WTC11 (cell line): ENCODE data around the gene CCDC182. TPM values are rescaled to one million over a fixed set of nuclear protein-coding genes. Genes with fewer than 3 reads are reported as not detected.

Experiments
- ATAC-seq: fragments of 200-7000 bp; cut with Tn5 transposase; 2 replicates; pipeline ENCODE4 v1.10.0; 2021; ENCODE audit warnings: mild to moderate bottlenecking, moderate library complexity
- CTCF ChIA-PET: fragments of 300-600 bp; sonication (Branson Sonifier 250); formaldehyde crosslinking; loops from one replicate; lab custom pipeline; 2021; ENCODE audit warnings: antibody characterized with exemption; lab: Charles Lee
- POLR2A ChIA-PET: fragments of 350-600 bp; sonication (Branson Sonifier 250); formaldehyde crosslinking; loops from one replicate; lab custom pipeline; 2021; ENCODE audit warnings: antibody characterized with exemption; lab: Charles Lee
- DNase-seq: peaks from one replicate; pipeline ENCODE4 v3.0.0; 2021; ENCODE audit warnings: low spot score
- H3K27ac Mint-ChIP-seq: 2 replicates; pipeline ENCODE4 v1.8.0; 2021; ENCODE audit warnings: mixed read lengths
- H3K27me3 Mint-ChIP-seq: 2 replicates; pipeline ENCODE4 v1.8.0; 2021; ENCODE audit warnings: low read depth, mild to moderate bottlenecking, moderate library complexity, mixed read lengths
- H3K36me3 Mint-ChIP-seq: 2 replicates; pipeline ENCODE4 v1.8.0; 2021; ENCODE audit warnings: mixed read lengths
- H3K4me1 Mint-ChIP-seq: 2 replicates; pipeline ENCODE4 v1.8.0; 2022; ENCODE audit warnings: mixed read lengths
- H3K4me3 Mint-ChIP-seq: 2 replicates; pipeline ENCODE4 v1.8.0; 2021; ENCODE audit warnings: mild to moderate bottlenecking, moderate library complexity, mixed read lengths
- H3K9me3 Mint-ChIP-seq: 2 replicates; pipeline ENCODE4 v1.8.0; 2021; ENCODE audit warnings: mixed read lengths
- CREB1 ChIP-seq: sonication (generic); formaldehyde crosslinking; IDR thresholded peaks from 2 replicates; pipeline ENCODE4 v1.8.0; 2023; ENCODE audit warnings: mild to moderate bottlenecking, missing genetic modification reagents
- ELF4 ChIP-seq: sonication (generic); formaldehyde crosslinking; IDR thresholded peaks from 2 replicates; pipeline ENCODE4 v1.8.1; 2022; ENCODE audit warnings: low read depth, mild to moderate bottlenecking, moderate library complexity, missing genetic modification reagents
- GABPB1 ChIP-seq: sonication (generic); formaldehyde crosslinking; IDR thresholded peaks from 2 replicates; pipeline ENCODE4 v1.8.1; 2023; ENCODE audit warnings: mild to moderate bottlenecking, missing genetic modification reagents
- GRHL2 ChIP-seq: fragments of 250-450 bp; sonication (Bioruptor Pico); IDR thresholded peaks from 2 replicates; pipeline ENCODE4 v1.8.0; 2022; ENCODE audit warnings: mild to moderate bottlenecking, moderate library complexity; ENCODE audit not compliant: insufficient replicate concordance, severe bottlenecking
- HMGA2 ChIP-seq: fragments of 250-450 bp; sonication (Bioruptor Pico); IDR thresholded peaks from 2 replicates; pipeline ENCODE4 v1.4.0; 2021; ENCODE audit warnings: mild to moderate bottlenecking, moderate library complexity
- IRF2 ChIP-seq: sonication (generic); formaldehyde crosslinking; IDR thresholded peaks from 2 replicates; pipeline ENCODE4 v1.8.0; 2022; ENCODE audit warnings: low read depth, missing genetic modification reagents, borderline replicate concordance
- JAZF1 ChIP-seq: fragments of 250-450 bp; sonication (Bioruptor Pico); IDR thresholded peaks from 2 replicates; pipeline ENCODE4 v1.9.0; 2021; ENCODE audit warnings: moderate library complexity, mild to moderate bottlenecking, inconsistent platforms
- NFATC4 ChIP-seq: fragments of 250-450 bp; sonication (Bioruptor Pico); IDR thresholded peaks from 2 replicates; pipeline ENCODE4 v1.9.0; 2021; ENCODE audit warnings: mild to moderate bottlenecking
- NR1H2 ChIP-seq: sonication (generic); formaldehyde crosslinking; IDR thresholded peaks from 2 replicates; pipeline ENCODE4 v1.9.0; 2021; ENCODE audit warnings: mild to moderate bottlenecking, moderate library complexity, missing genetic modification reagents
- ZNF121 ChIP-seq: sonication (generic); formaldehyde crosslinking; IDR thresholded peaks from 2 replicates; pipeline ENCODE4 v1.8.0; 2023; ENCODE audit warnings: missing genetic modification reagents
- ZNF219 ChIP-seq: sonication (generic); formaldehyde crosslinking; IDR thresholded peaks from 2 replicates; pipeline ENCODE4 v1.8.0; 2023; ENCODE audit warnings: missing genetic modification reagents, mild to moderate bottlenecking, borderline replicate concordance
- ZNF423 ChIP-seq: fragments of 250-450 bp; sonication (Bioruptor Pico); IDR thresholded peaks from 2 replicates; pipeline ENCODE4 v2.1.2; 2022; ENCODE audit warnings: mild to moderate bottlenecking, moderate library complexity
- total RNA-seq: library from RNA; stranded (reverse); gene quantifications from 3 replicates; pipeline ENCODE4 v1.2.3, GENCODE V29; 2021
- TF ChIP-seq, protein P1 (sequence below): fragments of 250-450 bp; sonication (Bioruptor Pico); IDR thresholded peaks from 2 replicates; pipeline ENCODE4 v1.9.0; 2021; ENCODE audit warnings: mild to moderate bottlenecking, borderline replicate concordance
- TF ChIP-seq, protein P2 (sequence below): sonication (generic); formaldehyde crosslinking; IDR thresholded peaks from 2 replicates; pipeline ENCODE4 v1.8.1; 2022; ENCODE audit warnings: mild to moderate bottlenecking, moderate library complexity, missing genetic modification reagents
- TF ChIP-seq, protein P3 (sequence below): sonication (generic); formaldehyde crosslinking; IDR thresholded peaks from 2 replicates; pipeline ENCODE4 v1.8.1; 2022; ENCODE audit warnings: mild to moderate bottlenecking, missing genetic modification reagents, moderate library complexity, borderline replicate concordance
- TF ChIP-seq, protein P4 (sequence below): sonication (generic); formaldehyde crosslinking; IDR thresholded peaks from 2 replicates; pipeline ENCODE4 v1.8.0; 2023; ENCODE audit warnings: missing genetic modification reagents, mild to moderate bottlenecking, borderline replicate concordance

Gene CCDC182
- total RNA-seq, 1 experiment from 2014 or later = not detected

DNA sequence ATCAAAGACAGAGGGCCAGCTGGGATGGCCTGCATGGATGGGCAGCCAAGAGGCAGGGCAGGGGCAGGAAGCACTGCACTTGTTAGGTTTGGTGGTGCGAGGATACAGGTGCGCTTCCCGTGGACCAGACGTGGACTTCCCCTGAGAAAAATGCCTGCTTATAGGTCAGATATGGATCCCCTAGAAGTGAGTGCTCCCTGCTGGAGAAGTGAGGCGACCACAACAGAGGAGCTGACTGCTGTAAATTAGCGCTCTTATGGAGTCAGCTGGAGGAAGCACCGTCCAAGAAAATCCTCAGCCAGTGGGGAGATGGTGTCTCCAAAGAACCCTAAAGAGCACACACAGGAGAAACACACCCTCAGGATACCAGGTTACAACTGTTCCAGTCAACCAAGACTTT is 27.7 kb upstream of the CCDC182 start (continued):
- TF ChIP-seq IRF2 (CRISPR knock-in tag) = no peak

DNA sequence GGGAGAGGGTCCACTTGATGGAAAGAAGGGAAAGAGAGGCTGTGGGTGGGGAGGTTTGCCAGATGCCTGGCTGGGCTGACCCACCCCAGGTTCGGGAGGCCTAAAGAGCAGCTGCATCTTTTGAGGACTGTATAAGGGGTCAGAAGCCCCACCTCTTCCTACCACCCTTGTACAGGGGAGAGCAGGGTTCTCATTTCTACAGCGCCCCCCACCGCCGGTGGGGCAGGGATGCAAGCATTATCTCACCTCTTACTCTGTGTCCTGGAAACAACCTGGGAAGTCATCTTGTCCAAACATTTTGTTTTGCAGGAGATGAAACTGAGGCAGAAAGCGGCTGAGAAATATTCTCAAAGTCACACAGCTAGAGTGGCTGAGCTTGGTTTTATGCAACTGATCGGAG is 22.5 kb upstream of the CCDC182 start:
- Mint-ChIP-seq H3K27me3 (peaks cover 20% of the 10 kb centered on the region), H3K4me1 (peaks cover 14% of the 10 kb centered on the region), H3K27ac (no peak overlapping the region), H3K9me3 (no peaks in the 10 kb centered on the region), H3K4me3 (no peak overlapping the region), H3K36me3 (no peaks in the 10 kb centered on the region)
- TF ChIP-seq ELF4 (CRISPR knock-in tag) (no peak), GRHL2 (CRISPR knock-in tag) (no peak), NR1H2 (CRISPR knock-in tag) (no peak), ZNF219 (CRISPR knock-in tag) (no peak), NFATC4 (CRISPR knock-in tag) (no peak)
- POLR2A ChIA-PET = no interaction called here
- peak; percentile 89 for ATAC-seq
- CTCF ChIA-PET = interaction anchor here (0.6 to 4.1 kb wide), 13 partner anchors 10 to 216 kb away, joined by 3 to 45 read pairs (median 4); no protein-coding TSS in a partner anchor
- peak; percentile 65 for DNase-seq

DNA sequence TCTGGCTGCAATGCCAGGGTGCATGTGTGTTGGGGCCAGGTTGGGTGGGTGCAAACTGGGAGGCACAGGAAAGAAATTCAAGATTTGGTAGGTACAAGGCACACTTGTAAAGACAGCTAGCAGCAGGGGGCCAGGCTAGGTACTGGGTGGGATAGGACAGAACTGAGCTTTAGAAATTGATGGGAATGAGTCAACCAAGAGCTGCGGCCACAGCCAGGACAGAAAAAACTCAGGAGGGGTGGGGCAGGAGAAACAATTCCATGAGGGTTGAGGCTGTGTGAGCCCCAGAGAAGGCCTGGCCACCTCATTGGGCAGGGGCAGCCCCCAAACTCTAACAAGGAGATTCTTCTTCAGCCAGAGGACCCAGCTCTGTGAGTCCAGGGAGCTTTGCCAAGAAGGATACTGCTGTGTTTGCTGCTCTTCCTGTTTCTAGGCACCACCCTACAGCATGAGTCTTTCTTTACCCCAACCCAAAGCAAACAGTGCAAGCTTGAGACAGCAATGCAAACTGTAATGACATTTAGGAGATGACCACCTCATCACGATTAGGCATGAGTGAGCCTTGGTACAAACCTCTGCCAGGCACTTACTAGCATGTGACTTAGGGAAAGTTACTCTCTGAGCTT is 21.3 kb upstream of the CCDC182 start:
- DNase-seq (no peak), ATAC-seq (no peak)
- Mint-ChIP-seq H3K27me3 (peaks cover 21% of the 10 kb centered on the region), H3K9me3 (no peaks in the 10 kb centered on the region), H3K4me3 (no peak overlapping the region), H3K4me1 (peaks cover 24% of the 10 kb centered on the region), H3K27ac (no peak overlapping the region), H3K36me3 (no peaks in the 10 kb centered on the region)
- ChIA-PET POLR2A (interaction anchor here (0.6 kb wide), 1 partner anchor 16 kb away, joined by 3 read pairs; no protein-coding TSS in a partner anchor), CTCF (interaction anchor here (0.8 to 4.1 kb wide), 9 partner anchors 10 to 327 kb away, joined by 3 to 45 read pairs (median 6); no protein-coding TSS in a partner anchor)
- TF ChIP-seq, protein P1, sequence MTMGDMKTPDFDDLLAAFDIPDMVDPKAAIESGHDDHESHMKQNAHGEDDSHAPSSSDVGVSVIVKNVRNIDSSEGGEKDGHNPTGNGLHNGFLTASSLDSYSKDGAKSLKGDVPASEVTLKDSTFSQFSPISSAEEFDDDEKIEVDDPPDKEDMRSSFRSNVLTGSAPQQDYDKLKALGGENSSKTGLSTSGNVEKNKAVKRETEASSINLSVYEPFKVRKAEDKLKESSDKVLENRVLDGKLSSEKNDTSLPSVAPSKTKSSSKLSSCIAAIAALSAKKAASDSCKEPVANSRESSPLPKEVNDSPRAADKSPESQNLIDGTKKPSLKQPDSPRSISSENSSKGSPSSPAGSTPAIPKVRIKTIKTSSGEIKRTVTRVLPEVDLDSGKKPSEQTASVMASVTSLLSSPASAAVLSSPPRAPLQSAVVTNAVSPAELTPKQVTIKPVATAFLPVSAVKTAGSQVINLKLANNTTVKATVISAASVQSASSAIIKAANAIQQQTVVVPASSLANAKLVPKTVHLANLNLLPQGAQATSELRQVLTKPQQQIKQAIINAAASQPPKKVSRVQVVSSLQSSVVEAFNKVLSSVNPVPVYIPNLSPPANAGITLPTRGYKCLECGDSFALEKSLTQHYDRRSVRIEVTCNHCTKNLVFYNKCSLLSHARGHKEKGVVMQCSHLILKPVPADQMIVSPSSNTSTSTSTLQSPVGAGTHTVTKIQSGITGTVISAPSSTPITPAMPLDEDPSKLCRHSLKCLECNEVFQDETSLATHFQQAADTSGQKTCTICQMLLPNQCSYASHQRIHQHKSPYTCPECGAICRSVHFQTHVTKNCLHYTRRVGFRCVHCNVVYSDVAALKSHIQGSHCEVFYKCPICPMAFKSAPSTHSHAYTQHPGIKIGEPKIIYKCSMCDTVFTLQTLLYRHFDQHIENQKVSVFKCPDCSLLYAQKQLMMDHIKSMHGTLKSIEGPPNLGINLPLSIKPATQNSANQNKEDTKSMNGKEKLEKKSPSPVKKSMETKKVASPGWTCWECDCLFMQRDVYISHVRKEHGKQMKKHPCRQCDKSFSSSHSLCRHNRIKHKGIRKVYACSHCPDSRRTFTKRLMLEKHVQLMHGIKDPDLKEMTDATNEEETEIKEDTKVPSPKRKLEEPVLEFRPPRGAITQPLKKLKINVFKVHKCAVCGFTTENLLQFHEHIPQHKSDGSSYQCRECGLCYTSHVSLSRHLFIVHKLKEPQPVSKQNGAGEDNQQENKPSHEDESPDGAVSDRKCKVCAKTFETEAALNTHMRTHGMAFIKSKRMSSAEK (CRISPR knock-in tag) = no peak
- TF ChIP-seq, protein P2, sequence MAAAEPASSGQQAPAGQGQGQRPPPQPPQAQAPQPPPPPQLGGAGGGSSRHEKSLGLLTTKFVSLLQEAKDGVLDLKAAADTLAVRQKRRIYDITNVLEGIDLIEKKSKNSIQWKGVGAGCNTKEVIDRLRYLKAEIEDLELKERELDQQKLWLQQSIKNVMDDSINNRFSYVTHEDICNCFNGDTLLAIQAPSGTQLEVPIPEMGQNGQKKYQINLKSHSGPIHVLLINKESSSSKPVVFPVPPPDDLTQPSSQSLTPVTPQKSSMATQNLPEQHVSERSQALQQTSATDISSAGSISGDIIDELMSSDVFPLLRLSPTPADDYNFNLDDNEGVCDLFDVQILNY (CRISPR knock-in tag) = no peak
- TF ChIP-seq HMGA2 (CRISPR knock-in tag) (no peak), ZNF121 (CRISPR knock-in tag) (no peak), JAZF1 (CRISPR knock-in tag) (no peak), GABPB1 (CRISPR knock-in tag) (no peak), CREB1 (CRISPR knock-in tag) (no peak), ZNF423 (no peak)
- TF ChIP-seq, protein P3, sequence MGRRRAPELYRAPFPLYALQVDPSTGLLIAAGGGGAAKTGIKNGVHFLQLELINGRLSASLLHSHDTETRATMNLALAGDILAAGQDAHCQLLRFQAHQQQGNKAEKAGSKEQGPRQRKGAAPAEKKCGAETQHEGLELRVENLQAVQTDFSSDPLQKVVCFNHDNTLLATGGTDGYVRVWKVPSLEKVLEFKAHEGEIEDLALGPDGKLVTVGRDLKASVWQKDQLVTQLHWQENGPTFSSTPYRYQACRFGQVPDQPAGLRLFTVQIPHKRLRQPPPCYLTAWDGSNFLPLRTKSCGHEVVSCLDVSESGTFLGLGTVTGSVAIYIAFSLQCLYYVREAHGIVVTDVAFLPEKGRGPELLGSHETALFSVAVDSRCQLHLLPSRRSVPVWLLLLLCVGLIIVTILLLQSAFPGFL (CRISPR knock-in tag) = no peak
- TF ChIP-seq, protein P4, sequence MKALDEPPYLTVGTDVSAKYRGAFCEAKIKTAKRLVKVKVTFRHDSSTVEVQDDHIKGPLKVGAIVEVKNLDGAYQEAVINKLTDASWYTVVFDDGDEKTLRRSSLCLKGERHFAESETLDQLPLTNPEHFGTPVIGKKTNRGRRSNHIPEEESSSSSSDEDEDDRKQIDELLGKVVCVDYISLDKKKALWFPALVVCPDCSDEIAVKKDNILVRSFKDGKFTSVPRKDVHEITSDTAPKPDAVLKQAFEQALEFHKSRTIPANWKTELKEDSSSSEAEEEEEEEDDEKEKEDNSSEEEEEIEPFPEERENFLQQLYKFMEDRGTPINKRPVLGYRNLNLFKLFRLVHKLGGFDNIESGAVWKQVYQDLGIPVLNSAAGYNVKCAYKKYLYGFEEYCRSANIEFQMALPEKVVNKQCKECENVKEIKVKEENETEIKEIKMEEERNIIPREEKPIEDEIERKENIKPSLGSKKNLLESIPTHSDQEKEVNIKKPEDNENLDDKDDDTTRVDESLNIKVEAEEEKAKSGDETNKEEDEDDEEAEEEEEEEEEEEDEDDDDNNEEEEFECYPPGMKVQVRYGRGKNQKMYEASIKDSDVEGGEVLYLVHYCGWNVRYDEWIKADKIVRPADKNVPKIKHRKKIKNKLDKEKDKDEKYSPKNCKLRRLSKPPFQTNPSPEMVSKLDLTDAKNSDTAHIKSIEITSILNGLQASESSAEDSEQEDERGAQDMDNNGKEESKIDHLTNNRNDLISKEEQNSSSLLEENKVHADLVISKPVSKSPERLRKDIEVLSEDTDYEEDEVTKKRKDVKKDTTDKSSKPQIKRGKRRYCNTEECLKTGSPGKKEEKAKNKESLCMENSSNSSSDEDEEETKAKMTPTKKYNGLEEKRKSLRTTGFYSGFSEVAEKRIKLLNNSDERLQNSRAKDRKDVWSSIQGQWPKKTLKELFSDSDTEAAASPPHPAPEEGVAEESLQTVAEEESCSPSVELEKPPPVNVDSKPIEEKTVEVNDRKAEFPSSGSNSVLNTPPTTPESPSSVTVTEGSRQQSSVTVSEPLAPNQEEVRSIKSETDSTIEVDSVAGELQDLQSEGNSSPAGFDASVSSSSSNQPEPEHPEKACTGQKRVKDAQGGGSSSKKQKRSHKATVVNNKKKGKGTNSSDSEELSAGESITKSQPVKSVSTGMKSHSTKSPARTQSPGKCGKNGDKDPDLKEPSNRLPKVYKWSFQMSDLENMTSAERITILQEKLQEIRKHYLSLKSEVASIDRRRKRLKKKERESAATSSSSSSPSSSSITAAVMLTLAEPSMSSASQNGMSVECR (CRISPR knock-in tag) = no peak
